Right lung (tissue), 5 donors: ENCODE results near the gene RAB4B. TPM values are rescaled to one million over a fixed set of nuclear protein-coding genes. Genes with fewer than 3 reads are reported as not detected.
"Not testable (repeated sequence)": the region's sequence is repeated elsewhere in the genome, so short reads cannot be mapped to it uniquely, and the experiment has no call there.

Experiments used
- DNase-seq, 2 donors: peaks; one replicate each; pipeline ENCODE4 v3.0.0-alpha.2; 2013
- polyA plus RNA-seq, 5 donors: library from polyadenylated mRNA; unstranded; fragments of 120-200 nt; gene quantifications; one replicate each; pipeline versions ENCODE4 v1.2.1 to v1.2.3, GENCODE V29; 2013; ENCODE audit warnings: inconsistent platforms in 1 of 5, low replicate concordance in 1 of 5; ENCODE audit not compliant: insufficient read length in 5 of 5, insufficient read depth in 1 of 5

The RAB4B gene
- polyA plus RNA-seq, 5 donors = 10.0 to 16.7 (median 11.5) TPM

GRCh38 chr19:40842997-40843652 lies 65.1 kb downstream of the RAB4B start:
- DNase-seq = not testable (repeated sequence)

DNA sequence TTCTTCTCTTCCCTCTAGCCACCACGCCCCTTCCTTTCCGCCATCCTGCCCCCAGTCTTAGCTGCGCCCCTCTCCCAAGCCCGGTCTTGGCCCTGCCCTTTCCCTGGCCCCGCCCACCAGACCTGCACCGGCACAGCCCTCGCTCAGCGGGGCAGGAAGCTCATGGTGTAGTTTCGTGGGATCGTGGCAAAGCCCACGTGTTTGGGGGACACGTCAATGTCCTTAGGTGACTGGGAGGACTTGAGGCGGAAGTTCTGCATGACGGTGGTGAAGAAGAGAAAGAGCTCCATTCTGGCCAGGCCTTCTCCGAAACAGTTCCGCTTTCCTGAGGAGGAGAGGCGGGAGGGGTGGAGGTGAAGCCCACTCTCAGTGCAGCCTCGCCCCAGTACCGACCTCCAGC lies 65.6 kb downstream of the RAB4B start:
- DNase-seq = not testable (repeated sequence)

Other genes starting within 250 kb of the RAB4B start
- gene SHKBP1, start 201.4 kb upstream of the RAB4B start, polyA plus RNA-seq = 10 to 100 TPM; 34.3 to 55.7 (median 38.9) TPM
- gene LTBP4, start 176.9 kb upstream of the RAB4B start, polyA plus RNA-seq = 100 to 1,000 TPM; 225 to 627 (median 357) TPM
- gene NUMBL, start 87.6 kb upstream of the RAB4B start, polyA plus RNA-seq = 10 to 100 TPM; 10.3 to 20.5 (median 15.4) TPM
- gene COQ8B, start 61.4 kb upstream of the RAB4B start, polyA plus RNA-seq = 10 to 100 TPM; 24.7 to 36.9 (median 32.4) TPM
- gene ITPKC, start 61.1 kb upstream of the RAB4B start, polyA plus RNA-seq = 10 to 100 TPM in 3 of 5 donors, 1 to 10 TPM in 2; 9.4 to 14.5 (median 13.3) TPM
- 10 to 100 TPM; 10.8 to 14.4 (median 12.4) TPM for gene ACTMAP, start 27.8 kb upstream of the RAB4B start, polyA plus RNA-seq
- 100 to 1,000 TPM; 108 to 120 (median 115) TPM for gene SNRPA, start 27.0 kb upstream of the RAB4B start, polyA plus RNA-seq
- 1 to 10 TPM in 4 of 5 donors, under 1 TPM in 1; 0.49 to 5.9 (median 3.6) TPM for gene MIA, start 2.7 kb upstream of the RAB4B start, polyA plus RNA-seq
- gene EGLN2, start 20.9 kb downstream of the RAB4B start, polyA plus RNA-seq = 10 to 100 TPM; 54.8 to 91.0 (median 67.7) TPM
- gene CYP2A6, start 72.2 kb downstream of the RAB4B start, polyA plus RNA-seq = under 1 TPM; 0.31 to 0.87 (median 0.52) TPM
- gene CYP2A7, start 104.0 kb downstream of the RAB4B start, polyA plus RNA-seq = under 1 TPM in 4 of 5 donors, not detected in 1; 0.14 to 0.39 (median 0.17) TPM
- gene CYP2B6, start 213.0 kb downstream of the RAB4B start, polyA plus RNA-seq = under 1 TPM in 4 of 5 donors, not detected in 1; 0.08 to 0.28 (median 0.19) TPM